NCI-H2196 treated with DMSO at 0.1 percent for 48 hours (cell line): ENCODE data around the gene SLC5A2.
"Not testable (repeated sequence)": the region's sequence is repeated elsewhere in the genome, so short reads cannot be mapped to it uniquely, and the experiment has no call there.

Experiments
- DNase-seq: peaks from one replicate; lab custom pipeline; 2025; ENCODE audit not compliant: unreplicated experiment; lab: John Stamatoyannopoulos, UW

The SLC5A2 gene

DNA sequence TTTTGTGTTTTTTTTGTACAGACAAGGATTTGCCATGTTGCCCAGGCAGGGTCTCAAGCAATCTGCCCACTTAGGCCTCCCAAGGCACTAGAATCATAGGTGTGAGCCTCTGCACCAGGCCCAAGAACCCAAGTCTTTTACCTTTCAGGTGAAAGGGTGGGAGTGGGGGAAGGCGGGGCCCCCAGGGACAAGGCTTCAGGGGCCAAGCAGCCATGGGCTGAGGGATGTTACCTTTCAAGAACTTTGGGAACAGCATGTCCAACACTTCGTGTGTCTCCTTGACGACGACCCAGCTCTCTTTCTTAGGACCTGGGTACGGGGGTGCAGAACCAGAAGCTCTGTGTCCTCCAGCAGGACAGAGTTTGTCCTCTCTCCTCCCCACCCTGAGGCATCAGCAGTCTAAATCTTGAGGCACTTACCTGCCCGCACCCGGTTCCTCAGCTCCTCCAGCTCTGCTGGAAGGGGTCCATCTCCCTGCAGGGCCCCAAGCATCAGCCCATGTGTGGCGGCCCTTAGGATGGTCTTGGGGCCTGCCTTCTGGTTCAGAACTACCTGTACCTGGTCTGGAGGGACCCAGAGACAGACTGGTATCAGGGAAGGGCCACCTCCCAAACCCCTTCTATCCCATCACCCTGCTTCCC, 9.0 kb downstream of the SLC5A2 start:
- DNase-seq, result no peak

DNA sequence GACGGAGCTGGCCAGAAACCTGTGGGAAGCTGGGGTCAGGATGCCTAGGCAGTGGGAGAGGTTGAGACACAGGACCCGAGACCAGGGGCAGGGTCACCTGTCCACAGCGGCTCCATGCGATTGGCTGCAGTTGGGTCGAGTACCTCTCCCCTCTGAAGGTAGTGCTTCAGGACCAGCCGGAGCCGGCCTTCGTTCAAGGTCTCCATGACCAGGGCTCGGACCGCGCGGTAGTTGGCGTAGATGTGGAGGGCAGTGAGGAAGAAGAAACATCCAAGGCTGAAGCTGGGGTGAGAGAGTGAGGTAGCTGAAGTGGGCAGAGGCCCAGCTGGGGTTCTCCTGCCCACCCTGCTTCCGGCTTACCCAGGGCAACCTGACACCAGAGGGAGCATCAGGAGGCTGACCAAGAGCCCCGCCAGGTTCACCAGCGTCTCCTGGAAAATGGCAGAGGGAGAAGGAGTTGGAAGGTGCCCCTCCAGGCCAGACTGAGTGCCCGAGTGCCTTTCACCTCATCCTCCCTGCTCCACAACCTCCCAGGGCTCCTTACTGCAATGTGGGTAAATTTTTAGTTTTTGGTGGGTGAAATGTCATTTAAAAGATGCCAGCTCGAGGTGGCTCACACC, 10.7 kb downstream of the SLC5A2 start:
- DNase-seq, result no peak

DNA sequence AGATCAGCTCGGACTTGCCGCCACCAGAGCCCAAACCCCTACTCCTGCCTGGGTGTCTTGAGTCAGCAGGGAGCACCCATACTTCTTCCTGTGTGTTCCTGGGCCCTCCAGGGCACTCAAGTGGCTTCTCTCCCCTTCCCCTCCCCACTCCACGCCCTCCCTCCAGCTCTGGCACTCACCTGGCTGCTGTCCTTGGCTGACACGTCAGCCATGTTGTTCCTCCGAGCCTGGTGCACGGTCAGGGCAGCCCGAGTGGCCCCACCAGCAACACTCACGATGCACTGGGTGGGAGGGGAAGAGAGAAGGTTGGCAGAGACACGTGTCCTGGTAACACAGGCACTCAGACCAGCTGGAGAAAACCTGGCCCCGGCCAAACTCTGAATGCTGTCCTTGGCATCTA, 13.7 kb downstream of the SLC5A2 start:
- no peak for DNase-seq

DNA sequence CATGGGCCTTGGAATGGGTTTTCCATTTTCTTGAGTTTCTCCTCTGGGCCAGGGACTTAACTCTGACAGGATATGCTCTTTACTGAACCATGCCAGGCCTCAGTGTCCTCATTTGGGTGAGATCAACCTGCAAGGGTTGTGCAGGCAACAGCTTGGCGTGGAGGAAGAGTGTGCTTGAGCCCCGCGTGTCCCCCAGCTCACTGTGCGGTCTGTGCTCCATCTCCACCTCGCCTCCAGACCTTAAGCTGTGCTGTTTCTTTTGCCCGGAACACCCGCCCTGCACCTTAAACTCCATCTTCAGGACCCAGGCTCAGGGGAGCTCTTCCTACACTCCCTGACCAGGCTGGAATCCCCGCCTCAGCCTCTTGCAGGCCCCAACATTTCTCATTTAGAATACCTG, 15.6 kb downstream of the SLC5A2 start:
- no peak for DNase-seq

DNA sequence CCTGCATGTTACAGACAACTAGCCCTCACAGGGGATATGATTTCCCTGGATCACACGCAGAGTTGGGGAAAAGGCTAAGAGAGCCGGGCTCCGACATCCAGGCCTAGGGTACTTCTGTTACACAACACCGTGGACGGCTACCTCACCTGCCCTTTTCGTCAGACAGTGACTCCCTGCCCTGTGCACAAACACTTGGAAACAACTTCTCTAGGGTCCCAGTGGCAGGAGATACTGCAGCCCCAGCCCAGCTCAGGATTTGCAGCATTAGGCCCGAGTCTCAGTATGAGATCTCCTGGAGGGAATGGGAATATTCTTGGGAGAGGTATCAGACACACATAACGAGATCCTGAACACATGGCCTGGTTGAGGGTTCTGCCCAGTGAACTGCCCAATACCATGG, 17.0 kb downstream of the SLC5A2 start:
- DNase-seq, result no peak

DNA sequence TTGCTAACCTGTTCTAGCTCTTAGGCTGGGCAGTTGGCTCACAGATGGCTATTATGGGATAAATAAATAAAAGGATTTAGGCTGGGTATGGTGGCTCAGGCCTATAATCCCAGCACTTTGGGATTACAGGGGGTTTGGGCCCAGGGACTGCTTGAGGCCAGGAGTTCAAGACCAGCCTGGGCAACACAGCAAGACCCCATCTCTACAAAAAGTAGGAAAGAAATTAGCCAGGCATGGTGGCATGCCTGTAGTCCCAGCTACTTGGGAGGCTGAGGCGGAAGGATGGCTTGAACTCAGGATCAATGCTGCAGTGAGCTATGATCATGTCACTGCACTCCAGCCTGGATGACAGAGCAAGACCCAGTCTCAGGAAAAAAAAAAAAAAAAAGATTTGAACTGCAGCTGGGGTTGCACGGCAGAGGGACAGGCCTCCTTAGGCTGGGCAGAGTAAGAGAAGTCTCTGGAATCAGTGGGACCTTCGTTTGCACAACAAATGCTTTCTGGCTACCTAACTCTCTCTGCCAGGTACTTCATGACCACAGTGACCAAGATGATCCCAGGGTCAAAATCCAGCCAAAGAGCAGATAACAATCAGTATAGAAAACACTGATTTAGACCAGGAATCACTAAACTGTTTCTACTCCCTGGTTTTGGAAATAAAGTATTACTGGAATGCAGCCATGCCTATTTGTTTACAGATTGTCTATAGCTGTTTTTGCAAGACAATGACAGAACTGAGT, 18.5 kb downstream of the SLC5A2 start:
- no peak for DNase-seq

DNA sequence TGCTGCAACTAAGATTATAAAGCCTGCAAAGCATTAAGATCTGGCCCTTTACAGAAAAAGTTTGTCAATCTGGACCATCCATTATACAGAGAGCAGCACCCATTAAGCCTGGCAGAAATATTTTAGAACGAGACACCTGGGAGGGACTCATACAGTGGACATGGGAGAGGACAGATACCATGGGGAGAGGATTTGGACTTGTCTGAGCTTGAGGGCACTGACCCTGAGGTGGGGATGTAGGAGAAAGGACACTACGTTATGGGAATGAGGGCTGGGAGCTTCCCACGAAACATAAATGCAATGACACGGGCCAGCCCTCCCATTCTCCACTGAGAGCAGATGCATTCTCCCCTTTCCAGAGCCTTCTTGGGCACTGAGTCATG, 19.0 kb downstream of the SLC5A2 start:
- no peak for DNase-seq

DNA sequence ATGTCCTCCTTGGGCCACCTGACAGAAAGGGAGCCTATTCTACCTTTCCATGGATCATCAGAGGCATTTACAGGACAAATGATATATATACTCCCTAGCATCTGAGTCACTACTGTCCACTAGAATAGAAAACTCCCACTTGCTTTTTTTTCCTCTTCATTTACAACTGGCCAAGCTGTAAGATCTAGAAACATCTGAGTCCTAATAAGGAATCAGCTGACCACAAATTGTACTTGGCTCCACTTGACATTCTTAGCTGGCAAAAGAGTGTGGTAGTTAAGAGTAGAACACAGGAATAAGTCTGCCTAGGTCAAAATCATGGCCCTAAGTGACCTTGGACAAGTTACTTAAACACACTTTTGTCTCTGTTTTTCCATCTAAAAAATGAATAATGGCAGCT, 20.1 kb downstream of the SLC5A2 start:
- DNase-seq, result no peak

DNA sequence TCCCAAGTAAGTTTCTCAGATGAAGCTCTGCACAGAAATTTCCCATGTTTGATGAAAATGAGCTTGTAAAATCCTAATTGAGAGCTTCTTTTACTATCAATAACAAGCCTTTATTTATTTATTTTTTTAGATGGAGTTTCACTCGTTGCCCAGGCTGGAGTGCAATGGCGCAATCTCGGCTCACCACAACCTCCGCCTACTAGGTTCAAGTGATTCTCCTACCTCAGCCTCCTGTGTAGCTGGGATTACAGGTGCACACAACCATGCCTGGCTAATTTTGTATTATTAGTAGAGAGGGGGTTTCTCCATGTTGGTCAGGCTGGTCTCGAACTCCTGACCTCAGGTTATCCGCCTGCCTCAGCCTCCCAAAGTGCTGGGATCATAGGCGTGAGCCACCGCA, 20.6 kb downstream of the SLC5A2 start:
- DNase-seq, result not testable (repeated sequence)

DNA sequence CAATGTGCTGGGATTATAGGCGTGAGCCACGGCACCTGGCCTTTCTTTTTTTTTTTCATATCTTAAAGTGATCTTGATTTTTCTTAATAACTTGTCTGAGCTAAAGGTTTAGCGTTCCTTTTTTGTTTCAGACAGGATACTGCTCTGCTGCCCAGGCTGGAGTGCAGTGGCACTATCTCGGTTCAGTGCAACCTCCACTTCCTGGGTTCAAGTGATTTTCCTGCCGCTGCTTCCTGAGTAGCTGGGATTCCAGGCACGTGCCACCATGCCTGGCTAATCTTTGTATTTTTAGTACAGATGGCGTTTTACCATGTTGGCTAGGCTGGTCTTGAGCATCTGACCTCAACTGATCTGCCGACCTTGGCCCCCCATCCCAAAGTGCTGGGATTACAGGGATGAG, 21.2 kb downstream of the SLC5A2 start:
- no peak for DNase-seq

DNA sequence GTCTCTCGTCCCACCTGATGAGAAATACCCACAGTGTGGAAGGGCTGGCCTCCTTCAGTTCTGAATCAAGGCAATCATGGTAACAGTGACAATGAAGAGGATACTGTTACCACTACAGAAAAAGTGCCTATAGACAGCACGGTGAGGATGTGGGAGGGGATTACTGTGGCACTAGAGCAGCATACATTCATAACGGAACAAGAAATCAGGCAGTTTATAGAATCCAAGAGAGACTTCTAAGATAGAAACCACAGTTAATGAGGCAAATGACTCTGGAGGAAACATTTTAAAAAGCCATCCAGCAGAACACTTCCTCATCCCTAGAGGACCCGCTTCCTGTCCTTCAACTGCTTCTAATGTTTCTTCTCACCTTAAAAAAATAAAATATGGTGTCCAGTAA, 22.6 kb downstream of the SLC5A2 start:
- DNase-seq, result no peak

DNA sequence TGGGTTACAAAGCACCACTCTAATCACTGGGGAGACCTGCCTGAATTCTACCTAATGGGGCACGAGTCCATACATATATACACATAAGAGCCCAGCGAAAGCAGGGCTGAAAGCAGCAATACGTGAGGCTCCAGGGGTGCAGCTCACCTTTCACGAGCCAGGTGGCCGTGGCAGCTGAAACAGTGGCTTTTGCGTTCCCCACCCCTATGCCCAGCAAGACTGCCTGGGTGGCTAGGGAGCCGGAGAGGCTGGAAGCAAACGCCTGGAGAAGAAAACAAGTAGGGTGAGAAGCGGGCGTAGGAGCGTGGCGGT, 24.6 kb downstream of the SLC5A2 start:
- no peak for DNase-seq

DNA sequence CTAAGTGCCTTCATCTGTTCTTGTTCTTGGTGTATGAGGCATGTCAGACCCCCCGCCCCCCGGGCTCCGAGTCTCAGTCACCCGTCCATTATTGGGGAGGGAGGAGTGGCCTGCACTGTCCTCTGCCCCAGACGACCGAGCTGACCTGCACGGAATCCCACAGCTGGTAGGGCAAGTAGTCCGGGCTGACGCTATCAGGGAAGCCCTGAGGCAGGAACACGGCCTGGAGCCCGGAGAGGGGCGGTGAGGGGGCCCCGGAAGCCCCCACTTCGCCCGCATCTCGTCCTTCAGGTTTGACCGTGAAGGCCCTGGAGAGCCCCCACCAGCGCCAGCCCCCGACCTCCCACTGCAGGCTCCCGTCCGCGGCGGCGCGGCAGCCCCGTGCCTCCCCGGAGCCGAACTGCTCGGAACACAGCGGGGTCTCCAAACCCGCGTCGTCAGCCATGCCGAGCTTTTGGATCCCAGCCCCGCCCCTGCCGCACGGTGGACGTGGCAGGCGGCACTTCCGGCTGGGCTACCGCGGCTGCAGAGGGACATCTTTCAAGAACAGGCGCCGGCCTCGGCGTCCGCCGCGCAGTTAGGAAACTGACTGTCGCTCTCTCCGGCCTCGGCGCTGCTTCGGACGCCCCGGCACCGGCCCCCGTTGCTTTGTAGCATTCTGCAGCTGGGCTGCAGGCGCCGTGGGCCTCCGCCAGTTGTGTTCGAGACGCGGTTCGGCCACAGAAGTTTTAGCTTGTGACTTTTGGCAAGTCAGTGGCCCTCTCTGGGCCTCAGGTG, 25.2 kb downstream of the SLC5A2 start, which contains the start of gene RUSF1:
RUSF1 (minus strand) TSS at position 463 of the 777 bp plus-strand sequence; CDS start at position 445, 18 bp downstream.
- DNase-seq, result peak; percentile 61

DNA sequence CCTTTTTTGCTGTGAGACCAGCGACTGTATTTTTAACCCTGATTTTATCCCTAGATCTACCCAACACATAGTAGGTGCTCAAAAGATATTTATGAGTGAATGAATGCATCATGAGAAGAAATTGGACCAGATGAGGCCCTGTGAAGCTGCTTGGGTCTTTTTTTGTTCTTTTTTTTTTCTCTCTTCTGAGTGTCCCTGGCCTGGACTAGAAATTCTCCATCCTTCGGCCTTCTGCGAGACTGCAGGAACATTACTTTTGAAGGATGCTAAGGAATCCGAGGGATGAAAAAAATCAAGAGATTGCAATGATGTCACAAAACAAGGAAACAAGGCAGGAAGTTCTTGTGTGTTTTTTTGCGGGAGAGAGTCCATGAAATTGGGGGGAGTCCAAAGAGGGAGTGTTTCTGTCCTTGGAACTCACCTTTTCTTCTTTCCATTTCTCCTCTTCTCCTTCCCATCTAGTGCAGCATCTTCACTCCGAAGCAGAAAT, 25.8 kb downstream of the SLC5A2 start:
- DNase-seq, result no peak

DNA sequence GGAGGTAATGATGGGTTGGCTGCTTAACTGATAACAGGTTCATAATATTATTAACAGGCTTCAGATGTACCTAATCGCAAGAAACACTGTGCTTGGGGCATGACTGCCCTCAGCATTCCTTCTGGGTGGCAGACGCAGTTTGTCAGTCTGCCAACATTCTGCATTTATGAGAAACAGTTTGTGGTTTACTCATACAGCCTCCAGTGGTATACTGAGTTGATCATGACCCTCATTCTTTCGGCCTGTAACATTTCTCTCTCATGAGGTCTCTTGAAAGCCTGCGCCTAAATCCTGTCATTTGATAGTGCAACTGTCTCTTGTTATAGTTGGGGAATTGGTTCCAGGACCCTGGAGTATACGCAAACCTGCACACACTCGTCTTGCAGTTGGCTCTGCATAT, 30.2 kb downstream of the SLC5A2 start:
- no peak for DNase-seq

DNA sequence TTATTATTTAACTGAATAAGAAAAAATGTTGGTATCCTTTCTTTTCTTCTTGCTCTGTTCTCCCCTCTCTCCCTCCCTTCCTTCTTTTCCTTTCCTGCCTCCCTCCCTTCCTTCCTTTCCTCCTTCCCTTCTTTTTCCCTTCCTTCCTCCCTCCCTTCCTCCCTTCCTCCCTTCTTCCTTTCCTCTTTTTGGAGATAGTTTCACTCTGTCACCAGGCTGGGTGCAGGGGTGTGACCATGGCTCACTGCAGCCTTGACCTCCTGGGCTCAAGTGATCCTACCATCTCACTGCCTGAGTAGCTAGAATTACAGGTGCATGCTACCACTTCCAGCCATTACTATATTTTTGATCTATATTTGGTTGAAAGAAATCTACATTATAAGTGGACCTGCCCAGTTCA, 31.0 kb downstream of the SLC5A2 start:
- DNase-seq, result no peak

DNA sequence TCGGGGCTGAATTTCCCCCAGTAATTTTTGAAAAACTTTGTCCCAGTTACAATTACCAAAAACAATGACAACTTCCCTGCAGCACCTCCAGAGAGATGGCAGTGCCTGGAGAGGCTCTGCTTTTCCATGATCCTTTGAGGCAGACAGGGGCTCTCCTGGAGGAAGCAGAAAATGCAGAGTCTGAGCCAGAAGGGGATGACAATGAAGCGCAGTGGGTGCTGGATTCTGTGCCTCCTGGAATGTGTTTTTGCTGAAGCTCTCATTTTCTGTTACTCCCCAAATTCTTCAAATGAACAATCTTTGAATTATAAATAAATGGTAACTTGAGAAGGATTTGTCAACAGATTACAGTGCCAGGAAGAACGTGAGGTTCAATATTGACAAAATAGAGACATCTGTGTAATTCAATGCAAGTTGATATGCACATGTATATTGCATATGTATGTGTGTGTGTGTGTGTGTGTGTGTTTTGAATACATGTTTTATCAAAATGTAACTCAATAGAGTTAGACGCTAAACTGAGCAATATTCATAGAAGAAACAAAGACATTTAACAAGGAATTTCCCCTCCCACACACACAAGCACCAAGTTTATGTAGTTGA, 35.0 kb downstream of the SLC5A2 start:
- DNase-seq, result no peak

DNA sequence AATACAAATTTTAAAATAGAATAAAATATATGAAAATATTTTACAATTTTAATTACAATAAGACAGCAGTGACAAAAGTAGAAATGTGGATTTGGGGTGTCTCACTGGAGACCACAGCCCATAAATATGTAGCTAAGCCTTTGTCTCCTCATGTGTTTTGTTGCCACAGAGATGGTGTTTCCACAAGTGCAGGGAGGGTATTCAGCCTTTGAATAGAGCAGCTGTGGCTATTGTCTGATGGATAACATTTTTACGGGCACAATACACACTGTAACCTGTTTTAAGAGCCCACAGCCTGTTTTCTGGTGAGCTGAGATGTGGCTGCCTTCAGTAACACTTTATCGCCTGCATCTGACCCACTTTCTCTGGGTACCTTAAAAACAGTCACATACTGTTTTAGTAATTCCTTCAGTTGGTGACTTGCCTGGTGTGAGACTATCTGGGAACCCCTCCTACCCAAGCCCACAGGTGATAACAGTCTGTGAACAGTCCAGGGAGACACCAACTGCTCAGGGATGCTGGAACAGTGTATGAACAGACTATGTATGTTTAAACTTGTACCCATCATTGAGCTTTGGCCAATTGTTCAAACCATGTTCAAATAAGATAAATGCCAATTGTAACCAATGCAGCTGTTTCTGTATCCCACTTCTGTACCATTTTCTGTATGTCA, 37.0 kb downstream of the SLC5A2 start:
- DNase-seq, result no peak

DNA sequence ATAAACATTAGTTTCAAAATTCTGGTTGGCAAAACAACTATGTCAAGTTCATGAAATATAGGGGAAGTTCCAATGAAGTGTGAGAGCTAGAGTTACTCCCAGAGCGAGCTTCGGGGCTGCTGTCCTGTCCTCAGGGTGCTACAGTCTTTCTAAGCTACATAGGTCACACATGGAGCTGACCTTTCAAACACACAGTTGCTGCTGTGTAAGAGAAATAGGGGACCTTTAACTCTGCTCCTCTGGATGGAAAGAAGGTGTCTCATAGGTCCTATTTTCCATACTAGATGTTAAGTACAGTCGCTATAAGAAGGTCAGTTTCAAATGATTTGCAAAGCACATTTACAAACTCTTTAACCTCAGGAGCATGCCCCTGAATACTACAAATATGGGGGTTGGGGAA, 38.4 kb downstream of the SLC5A2 start:
- no peak for DNase-seq

DNA sequence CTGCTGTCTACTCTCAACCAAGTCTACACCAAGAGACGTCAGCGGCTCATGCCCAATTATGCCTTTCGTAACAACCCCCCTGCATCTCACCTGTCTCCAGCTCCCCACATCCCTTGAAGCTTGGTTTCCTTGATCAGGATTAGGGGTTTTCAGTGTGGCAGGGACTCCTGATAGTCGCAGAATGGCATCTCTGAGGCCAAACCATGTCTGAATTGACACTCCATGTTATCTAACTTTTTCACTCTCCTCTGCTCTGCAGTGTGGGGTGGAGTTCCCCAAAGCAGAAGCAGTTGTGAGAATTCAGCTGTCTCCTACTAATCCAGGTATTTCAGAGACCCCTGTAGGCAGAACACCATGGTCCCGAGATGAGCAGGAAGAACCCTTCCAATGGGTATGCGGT, 39.1 kb downstream of the SLC5A2 start:
- DNase-seq, result no peak

DNA sequence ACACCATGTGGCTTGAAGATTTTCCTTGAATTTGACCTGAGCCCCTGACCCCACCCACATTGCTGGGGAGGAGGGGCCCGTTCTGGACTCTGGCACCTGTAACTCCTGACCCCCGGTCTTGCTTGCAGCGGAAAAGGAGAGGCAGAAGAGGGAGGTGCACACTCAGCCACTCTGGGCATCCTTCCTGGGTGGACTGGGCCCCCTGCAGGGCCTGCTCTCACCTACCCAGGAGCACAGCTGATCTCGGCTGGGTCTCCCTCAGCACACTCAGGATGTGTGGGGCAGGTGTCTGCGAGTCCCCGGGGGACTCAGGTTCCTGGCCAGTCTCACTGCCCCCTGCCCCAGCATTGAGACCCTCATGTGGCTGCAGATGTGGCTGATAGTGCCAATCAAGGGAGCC, 40.8 kb downstream of the SLC5A2 start:
- DNase-seq, result not testable (repeated sequence)
